Endothelial cell of umbilical vein (primary cell): ENCODE measurements around the gene AKTIP. TPM values are rescaled to one million over a fixed set of nuclear protein-coding genes. Genes with fewer than 3 reads are reported as not detected.

ENCODE experiments used
- BruUV-seq: library from RNA; stranded (reverse); fragments of 400-500 nt; replicated peaks from 2 replicates; lab custom pipeline; 2021; lab: Mats Ljungman, UMichigan
- CTCF ChIA-PET: fragments of 300-600, 350-600 bp; sonication (Branson Sonifier 250); formaldehyde crosslinking; loops from one replicate; lab custom pipeline; 2021; ENCODE audit warnings: antibody characterized with exemption, inconsistent platforms; lab: Charles Lee
- POLR2A ChIA-PET: fragments of 300-600, 350-600 bp; sonication (Branson Sonifier 250); formaldehyde crosslinking; loops from one replicate; lab custom pipeline; 2021; ENCODE audit warnings: antibody characterized with exemption, inconsistent platforms; lab: Charles Lee
- DNase-seq: peaks from one replicate; pipeline ENCODE4 v3.0.0-alpha.2; 2011; ENCODE audit warnings: low read depth, low spot score
- FAIRE-seq: peaks from 2 replicates; lab custom pipeline; 2011; peaks lifted over from hg19 to GRCh38; lab: Jason Lieb, UNC
- H2AFZ ChIP-seq: 2 replicates; pipeline ENCODE4 v1.6.0; 2012; ENCODE audit warnings: low read depth, low read length, control low read depth, inconsistent platforms
- H3K27ac ChIP-seq: 2 replicates; pipeline ENCODE4 v1.5.1; 2011; ENCODE audit warnings: low read depth, mild to moderate bottlenecking, control low read depth, low read length, moderate library complexity; ENCODE audit not compliant: insufficient read depth
- H3K27me3 ChIP-seq, 2 experiments: 2 replicates each; pipeline versions ENCODE4 v1.6.0 to v1.6.1; 2011; ENCODE audit warnings: low read length in 2 of 2, mixed read lengths in 1 of 2; ENCODE audit not compliant: control insufficient read depth in 2 of 2, insufficient read depth in 2 of 2
- H3K36me3 ChIP-seq, 2 experiments: 2 replicates in 1 of 2; 3 replicates in 1 of 2; pipeline ENCODE4 v1.5.1; 2011; ENCODE audit warnings: low read length in 2 of 2, mild to moderate bottlenecking in 1 of 2, moderate library complexity in 1 of 2; ENCODE audit not compliant: control insufficient read depth in 2 of 2, insufficient read depth in 2 of 2; ENCODE audit errors: extremely low read depth in 1 of 2
- H3K4me1 ChIP-seq: 3 replicates; pipeline ENCODE4 v1.5.1; 2011; ENCODE audit warnings: mild to moderate bottlenecking, low read length; ENCODE audit not compliant: control insufficient read depth, insufficient read depth; ENCODE audit errors: extremely low read depth
- H3K4me2 ChIP-seq: 2 replicates; pipeline ENCODE4 v1.6.1; 2011; ENCODE audit warnings: low read length, control low read depth, mixed read lengths; ENCODE audit not compliant: insufficient read depth
- H3K4me3 ChIP-seq, 3 experiments: fragments of 200-600 bp in 1 of 3; sonication (generic), shearing (Covaris generic) in 1 of 3; replicated peaks in 1 of 3; 2 replicates each; pipeline ENCODE4 v1.5.1; 2011 to 2016; ENCODE audit warnings: control low read depth in 3 of 3, low read length in 3 of 3, mild to moderate bottlenecking in 2 of 3, inconsistent platforms in 1 of 3, low read depth in 1 of 3, moderate library complexity in 1 of 3; ENCODE audit not compliant: insufficient read depth in 1 of 3
- H3K79me2 ChIP-seq: 2 replicates; pipeline ENCODE4 v1.6.0; 2012; ENCODE audit warnings: low read length, inconsistent platforms; ENCODE audit not compliant: control insufficient read depth, insufficient read depth
- H3K9ac ChIP-seq: replicated peaks from 2 replicates; pipeline ENCODE3; 2011; ENCODE audit warnings: low read length, control low read depth; ENCODE audit not compliant: insufficient read depth; ENCODE audit errors: extremely low read depth
- H3K9me1 ChIP-seq: replicated peaks from 3 replicates; pipeline ENCODE4 v1.6.0; 2011; ENCODE audit warnings: mild to moderate bottlenecking, low read length; ENCODE audit not compliant: control insufficient read depth, insufficient read depth; ENCODE audit errors: extremely low read depth
- H3K9me3 ChIP-seq: replicated peaks from 2 replicates; pipeline ENCODE4 v1.5.1; 2012; ENCODE audit warnings: low read length, inconsistent platforms; ENCODE audit not compliant: control insufficient read depth, insufficient read depth
- H4K20me1 ChIP-seq: replicated peaks from 2 replicates; pipeline ENCODE3; 2011; ENCODE audit warnings: mild to moderate bottlenecking, low read length; ENCODE audit not compliant: control insufficient read depth, insufficient read depth; ENCODE audit errors: extremely low read depth
- EZH2 ChIP-seq: IDR thresholded peaks from 2 replicates; pipeline ENCODE4 v1.6.1; 2012; ENCODE audit warnings: borderline replicate concordance, low read depth, mild to moderate bottlenecking, moderate library complexity, low read length, inconsistent platforms; ENCODE audit not compliant: severe bottlenecking
- FOS ChIP-seq: IDR thresholded peaks from 2 replicates; pipeline ENCODE4 v1.6.1; 2011; ENCODE audit warnings: mild to moderate bottlenecking, low read length, moderate library complexity, borderline replicate concordance; ENCODE audit not compliant: insufficient read depth
- GATA2 ChIP-seq: IDR thresholded peaks from 2 replicates; pipeline ENCODE4 v1.7.0; 2011; ENCODE audit warnings: low read depth, mild to moderate bottlenecking, moderate library complexity, mixed read lengths, low read length; ENCODE audit not compliant: insufficient read length, insufficient read depth
- JUN ChIP-seq: IDR thresholded peaks from 2 replicates; pipeline ENCODE4 v1.6.1; 2011; ENCODE audit warnings: borderline replicate concordance, low read depth; ENCODE audit not compliant: insufficient read length, insufficient read depth
- MYC ChIP-seq: IDR thresholded peaks from one replicate; pipeline ENCODE4 v1.6.1; 2011; ENCODE audit warnings: mild to moderate bottlenecking, low read depth, low read length
- POLR2A ChIP-seq: IDR thresholded peaks from 2 replicates; pipeline ENCODE4 v1.6.1; 2012; ENCODE audit warnings: low read depth, mild to moderate bottlenecking, control low read depth, low read length
- POLR2AphosphoS5 ChIP-seq: IDR thresholded peaks from 2 replicates; pipeline ENCODE4 v1.6.1; 2012; ENCODE audit warnings: low read depth, mild to moderate bottlenecking, control low read depth, low read length, moderate library complexity; ENCODE audit not compliant: insufficient read depth
- dilution Hi-C: fragments of 300-500 bp; cut with MboI; formaldehyde crosslinking; loops from one replicate; pipeline ENCODE4 v1.15.0; 2019; ENCODE audit warnings: low sequenced_read_pairs; ENCODE audit not compliant: extremely low pct_ligation_motif_present
- intact Hi-C: fragments of 100-400 bp; cut with micrococcal nuclease; formaldehyde crosslinking; loops from one replicate; pipeline ENCODE4 v1.10.0; 2022
- polyA plus RNA-seq, 4 experiments: library from polyadenylated mRNA; depleted of rRNA in 3 of 4; stranded (reverse) in 3 of 4; unstranded in 1 of 4; fragments of >200 nt; gene quantifications; 2 replicates each; pipeline versions ENCODE4 v1.2.1 to v1.2.3, GENCODE V29; 2011 to 2012; ENCODE audit warnings: missing spikeins in 1 of 4
- total RNA-seq: library from RNA; stranded (reverse); gene quantifications from 2 replicates; pipeline ENCODE4 v1.2.3, GENCODE V29; 2021
- TF ChIP-seq, protein P1 (sequence below): IDR thresholded peaks from 2 replicates; pipeline ENCODE4 v1.6.1; 2011; ENCODE audit not compliant: insufficient read depth, insufficient read length
- TF ChIP-seq, protein P2 (sequence below), 2 donors: IDR thresholded peaks; 1 replicate in 1 of 2; 2 replicates in 1 of 2; pipeline ENCODE4 v1.5.1; 2011; ENCODE audit warnings: low read length in 2 of 2, mild to moderate bottlenecking in 2 of 2, moderate library complexity in 2 of 2, control low read depth in 1 of 2, inconsistent platforms in 1 of 2, low read depth in 1 of 2; ENCODE audit not compliant: insufficient read depth in 1 of 2; ENCODE audit errors: extremely low read depth in 1 of 2

Gene AKTIP
- total and polyA plus RNA-seq, 2 donors (not counting 3 experiments of a cell fraction or from before 2014, with no cell fraction given): 25.1 to 32.7 TPM

DNA sequence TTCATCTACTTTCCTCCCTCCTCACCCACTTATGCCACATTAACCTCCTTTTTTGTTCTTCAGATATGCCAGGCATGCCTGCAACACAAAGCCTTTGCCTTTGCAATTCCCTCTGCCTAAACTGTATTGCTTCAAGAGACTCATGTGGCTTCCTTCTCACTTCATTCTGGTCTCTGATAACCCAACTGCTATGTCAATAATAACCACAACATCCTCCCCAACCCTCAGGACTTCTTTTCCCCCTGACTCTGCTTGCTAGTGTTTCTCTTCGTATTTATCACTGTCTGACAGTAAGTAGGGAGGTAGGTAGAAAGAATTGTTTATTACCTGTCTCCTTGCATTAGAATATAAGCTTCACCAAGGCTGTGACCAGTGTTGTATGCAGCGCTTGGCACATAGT lies 46.4 kb downstream of the AKTIP start:
- Histone ChIP-seq H2AFZ (no peak overlapping the region), H3K27ac (no peak overlapping the region), H3K9me3 (no peaks in the 10 kb centered on the region), H3K27me3 (no peaks in the 10 kb centered on the region), H3K4me2 (no peak overlapping the region), H3K9me1 (no peaks in the 10 kb centered on the region), H3K79me2 (no peaks in the 10 kb centered on the region), H3K36me3 (peaks cover 3 to 9% of the 10 kb centered on the region in 2 experiments), H3K4me1 (no peaks in the 10 kb centered on the region), H3K9ac (no peak overlapping the region), H4K20me1 (no peaks in the 10 kb centered on the region), H3K4me3 (no peak overlapping the region)
- intact Hi-C loops (no loop called here), dilution Hi-C loops (no loop called here)
- no TSS peak for BruUV-seq
- TF ChIP-seq, protein P1, sequence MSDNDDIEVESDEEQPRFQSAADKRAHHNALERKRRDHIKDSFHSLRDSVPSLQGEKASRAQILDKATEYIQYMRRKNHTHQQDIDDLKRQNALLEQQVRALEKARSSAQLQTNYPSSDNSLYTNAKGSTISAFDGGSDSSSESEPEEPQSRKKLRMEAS: no peak
- TF ChIP-seq, protein P2, sequence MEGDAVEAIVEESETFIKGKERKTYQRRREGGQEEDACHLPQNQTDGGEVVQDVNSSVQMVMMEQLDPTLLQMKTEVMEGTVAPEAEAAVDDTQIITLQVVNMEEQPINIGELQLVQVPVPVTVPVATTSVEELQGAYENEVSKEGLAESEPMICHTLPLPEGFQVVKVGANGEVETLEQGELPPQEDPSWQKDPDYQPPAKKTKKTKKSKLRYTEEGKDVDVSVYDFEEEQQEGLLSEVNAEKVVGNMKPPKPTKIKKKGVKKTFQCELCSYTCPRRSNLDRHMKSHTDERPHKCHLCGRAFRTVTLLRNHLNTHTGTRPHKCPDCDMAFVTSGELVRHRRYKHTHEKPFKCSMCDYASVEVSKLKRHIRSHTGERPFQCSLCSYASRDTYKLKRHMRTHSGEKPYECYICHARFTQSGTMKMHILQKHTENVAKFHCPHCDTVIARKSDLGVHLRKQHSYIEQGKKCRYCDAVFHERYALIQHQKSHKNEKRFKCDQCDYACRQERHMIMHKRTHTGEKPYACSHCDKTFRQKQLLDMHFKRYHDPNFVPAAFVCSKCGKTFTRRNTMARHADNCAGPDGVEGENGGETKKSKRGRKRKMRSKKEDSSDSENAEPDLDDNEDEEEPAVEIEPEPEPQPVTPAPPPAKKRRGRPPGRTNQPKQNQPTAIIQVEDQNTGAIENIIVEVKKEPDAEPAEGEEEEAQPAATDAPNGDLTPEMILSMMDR (IDR thresholded peaks at IDR 0.05; ENCODE audit: extremely low read depth in 1 of 2, insufficient read depth in 1 of 2, low read depth in 1 of 2, low read length in 2 of 2): no peak
- TF ChIP-seq JUN (no peak), EZH2 (no peak), GATA2 (no peak), POLR2A (no peak), MYC (no peak), FOS (no peak), POLR2AphosphoS5 (no peak)
- ChIA-PET CTCF (no interaction called here), POLR2A (no interaction called here)
- FAIRE-seq (no peak), DNase-seq (no peak)
